ENCODE measurements around the gene PDE9A. TPM values are rescaled to one million over a fixed set of nuclear protein-coding genes. Genes with fewer than 3 reads are reported as not detected.

The PDE9A gene
- total and polyA plus RNA-seq, 2 donors (not counting 3 experiments of a cell fraction or from before 2014, with no cell fraction given): 0.28 to 2.2 TPM

- Histone ChIP-seq H3K9me3 (replicated peaks; ENCODE audit: control insufficient read depth, insufficient read depth, low read length) (no peaks in the 10 kb centered on the region), H4K20me1 (replicated peaks; ENCODE audit: control insufficient read depth, extremely low read depth, insufficient read depth, low read length) (no peaks in the 10 kb centered on the region), H3K79me2 (ENCODE audit: control insufficient read depth, insufficient read depth, low read length) (no peaks in the 10 kb centered on the region), H2AFZ (ENCODE audit: low read depth, low read length) (no peak overlapping the region), H3K9me1 (replicated peaks; ENCODE audit: control insufficient read depth, extremely low read depth, insufficient read depth, low read length) (no peaks in the 10 kb centered on the region), H3K27me3 (ENCODE audit: control insufficient read depth in 2 of 2, insufficient read depth in 2 of 2, low read length in 2 of 2) (peaks cover 0 to 2% of the 10 kb centered on the region in 2 experiments), H3K4me3 (replicated peaks in 1 of 3; ENCODE audit: insufficient read depth in 1 of 3, low read depth in 1 of 3, low read length in 3 of 3) (no peak overlapping the region), H3K4me1 (ENCODE audit: control insufficient read depth, extremely low read depth, insufficient read depth, low read length) (no peaks in the 10 kb centered on the region), H3K9ac (replicated peaks; ENCODE audit: extremely low read depth, insufficient read depth, low read length) (no peak overlapping the region), H3K4me2 (ENCODE audit: insufficient read depth, low read length) (no peak overlapping the region), H3K27ac (ENCODE audit: insufficient read depth, low read depth, low read length) (no peak overlapping the region), H3K36me3 (ENCODE audit: control insufficient read depth in 2 of 2, extremely low read depth in 1 of 2, insufficient read depth in 2 of 2, low read length in 2 of 2) (no peaks in the 10 kb centered on the region)
- intact Hi-C loops (cut with micrococcal nuclease) (no loop called here), dilution Hi-C loops (cut with MboI; ENCODE audit: extremely low pct_ligation_motif_present, low sequenced_read_pairs) (no loop called here)
- BruUV-seq (replicated peaks): no TSS peak
- CTCF ChIA-PET: interaction anchor here (1.5 kb wide), 1 partner anchor 10 kb away, joined by 4 read pairs; no protein-coding TSS in a partner anchor
- DNase-seq (ENCODE audit: low read depth, low spot score) (no peak), FAIRE-seq (no peak)
- TF ChIP-seq POLR2A (IDR thresholded peaks at IDR 0.05; ENCODE audit: low read depth, low read length): no peak
- no peak for TF ChIP-seq MYC (IDR thresholded peaks at IDR 0.05; ENCODE audit: low read depth, low read length)
- TF ChIP-seq MAX (IDR thresholded peaks at IDR 0.05; ENCODE audit: insufficient read depth, insufficient read length): no peak
- no peak for TF ChIP-seq POLR2AphosphoS5 (IDR thresholded peaks at IDR 0.05; ENCODE audit: insufficient read depth, low read depth, low read length)
- no peak for TF ChIP-seq EZH2 (IDR thresholded peaks at IDR 0.05; ENCODE audit: borderline replicate concordance, low read depth, low read length, severe bottlenecking)
- POLR2A ChIA-PET: no interaction called here
Measured at GRCh38 chr21:42670884-42671283, 17.5 kb downstream of the PDE9A start.

- CTCF ChIA-PET: interaction anchor here (1.3 to 1.5 kb wide), 2 partner anchors 9 to 28 kb away, joined by 3 to 4 read pairs; no protein-coding TSS in a partner anchor
Measured at GRCh38 chr21:42671778-42672593, 18.6 kb downstream of the PDE9A start.

More at GRCh38 chr21:42671778-42672593, 18.6 kb downstream of the PDE9A start:
- POLR2A ChIA-PET: no interaction called here
- Histone ChIP-seq H3K9me1 (replicated peaks; ENCODE audit: control insufficient read depth, extremely low read depth, insufficient read depth, low read length) (no peaks in the 10 kb centered on the region), H3K9ac (replicated peaks; ENCODE audit: extremely low read depth, insufficient read depth, low read length) (no peak overlapping the region), H3K4me3 (replicated peaks in 1 of 3; ENCODE audit: insufficient read depth in 1 of 3, low read depth in 1 of 3, low read length in 3 of 3) (no peak overlapping the region), H3K79me2 (ENCODE audit: control insufficient read depth, insufficient read depth, low read length) (no peaks in the 10 kb centered on the region), H4K20me1 (replicated peaks; ENCODE audit: control insufficient read depth, extremely low read depth, insufficient read depth, low read length) (no peaks in the 10 kb centered on the region), H3K36me3 (ENCODE audit: control insufficient read depth in 2 of 2, extremely low read depth in 1 of 2, insufficient read depth in 2 of 2, low read length in 2 of 2) (no peaks in the 10 kb centered on the region), H3K4me1 (ENCODE audit: control insufficient read depth, extremely low read depth, insufficient read depth, low read length) (no peaks in the 10 kb centered on the region), H3K4me2 (ENCODE audit: insufficient read depth, low read length) (no peak overlapping the region), H3K9me3 (replicated peaks; ENCODE audit: control insufficient read depth, insufficient read depth, low read length) (no peaks in the 10 kb centered on the region), H3K27me3 (ENCODE audit: control insufficient read depth in 2 of 2, insufficient read depth in 2 of 2, low read length in 2 of 2) (peaks cover 0 to 8% of the 10 kb centered on the region in 2 experiments), H3K27ac (ENCODE audit: insufficient read depth, low read depth, low read length) (no peak overlapping the region), H2AFZ (ENCODE audit: low read depth, low read length) (no peak overlapping the region)
- DNase-seq (ENCODE audit: low read depth, low spot score) (no peak), FAIRE-seq (no peak)
- dilution Hi-C loops (cut with MboI; ENCODE audit: extremely low pct_ligation_motif_present, low sequenced_read_pairs): no loop called here
- BruUV-seq (replicated peaks): no TSS peak
- intact Hi-C loops (cut with micrococcal nuclease): no loop called here
- TF ChIP-seq EZH2 (IDR thresholded peaks at IDR 0.05; ENCODE audit: borderline replicate concordance, low read depth, low read length, severe bottlenecking): no peak
- no peak for TF ChIP-seq POLR2AphosphoS5 (IDR thresholded peaks at IDR 0.05; ENCODE audit: insufficient read depth, low read depth, low read length)
- TF ChIP-seq JUN (IDR thresholded peaks at IDR 0.05; ENCODE audit: borderline replicate concordance, insufficient read depth, insufficient read length, low read depth): no peak
- no peak for TF ChIP-seq MYC (IDR thresholded peaks at IDR 0.05; ENCODE audit: low read depth, low read length)
- TF ChIP-seq GATA2 (IDR thresholded peaks at IDR 0.05; ENCODE audit: insufficient read depth, insufficient read length, low read depth, low read length): no peak
- TF ChIP-seq MAX (IDR thresholded peaks at IDR 0.05; ENCODE audit: insufficient read depth, insufficient read length): no peak
- no peak for TF ChIP-seq FOS (IDR thresholded peaks at IDR 0.05; ENCODE audit: borderline replicate concordance, insufficient read depth, low read length)
- no peak for TF ChIP-seq CTCF (IDR thresholded peaks at IDR 0.05; ENCODE audit: extremely low read depth in 1 of 2, insufficient read depth in 1 of 2, low read depth in 1 of 2, low read length in 2 of 2)
- no peak for TF ChIP-seq POLR2A (IDR thresholded peaks at IDR 0.05; ENCODE audit: low read depth, low read length)
